ENCODE measurements around the gene CROCC. TPM values are rescaled to one million over a fixed set of nuclear protein-coding genes. Genes with fewer than 3 reads are reported as not detected.

CROCC gene
- 29.3 and 33.2 TPM in 2 replicates for total RNA-seq (2014; rRNA removed; shearing (Covaris generic))

GRCh38 chr1:16921391-16922185 is at the start of gene CROCC:
TSS of gene CROCC (plus strand) at chr1:16921931. CDS start at chr1:16922019, 88 bp downstream.

GRCh38 chr1:16895598-16896315 is 26.0 kb upstream of the CROCC start, which contains the start of gene RNU1-2:
TSS of gene RNU1-2 (plus strand) at chr1:16895980.

GRCh38 chr1:16980473-16981268 is 58.9 kb downstream of the CROCC start, which contains the start of gene MFAP2:
TSS of gene MFAP2 (minus strand) at chr1:16980620. CDS start at chr1:16978273, 2,347 bp downstream.

GRCh38 chr1:17011439-17012307 is 89.9 kb downstream of the CROCC start, which contains the start of gene ATP13A2:
TSS of gene ATP13A2 (minus strand) at chr1:17011928. CDS start at chr1:17011738, 190 bp downstream.

Small RNAs within 50 kb of the gene (small RNA-seq; reads per million reads assigned to genes)
- not detected for gene RNU1-2
- not detected for gene RNU1-5P

Other genes starting within 250 kb of the CROCC start
- under 0.01 TPM in 2 replicates for gene RNU1-4, start 181.4 kb upstream of the CROCC start, total RNA-seq (2014; rRNA removed; shearing (Covaris generic))
- under 0.01 TPM in 2 replicates for gene RNU1-2, start 26.0 kb upstream of the CROCC start, total RNA-seq (2014; rRNA removed; shearing (Covaris generic))
- gene MFAP2, start 58.7 kb downstream of the CROCC start, total RNA-seq (2014; rRNA removed; shearing (Covaris generic)), result 118 and 131 TPM in 2 replicates
- gene ATP13A2, start 90.0 kb downstream of the CROCC start, total RNA-seq (2014; rRNA removed; shearing (Covaris generic)), result 53.8 and 58.1 TPM in 2 replicates
- 187 and 217 TPM in 2 replicates for gene SDHB, start 132.1 kb downstream of the CROCC start, total RNA-seq (2014; rRNA removed; shearing (Covaris generic))
- gene PADI2, start 197.5 kb downstream of the CROCC start, total RNA-seq (2014; rRNA removed; shearing (Covaris generic)), result 0.04 and 0.50 TPM in 2 replicates